ENCODE data around the gene KDM2B.

Gene KDM2B

GRCh38 chr12:121461048-121461447 is 119.8 kb downstream of the KDM2B start:
- no peak for DNase-seq (ENCODE audit: low read depth)

DNA sequence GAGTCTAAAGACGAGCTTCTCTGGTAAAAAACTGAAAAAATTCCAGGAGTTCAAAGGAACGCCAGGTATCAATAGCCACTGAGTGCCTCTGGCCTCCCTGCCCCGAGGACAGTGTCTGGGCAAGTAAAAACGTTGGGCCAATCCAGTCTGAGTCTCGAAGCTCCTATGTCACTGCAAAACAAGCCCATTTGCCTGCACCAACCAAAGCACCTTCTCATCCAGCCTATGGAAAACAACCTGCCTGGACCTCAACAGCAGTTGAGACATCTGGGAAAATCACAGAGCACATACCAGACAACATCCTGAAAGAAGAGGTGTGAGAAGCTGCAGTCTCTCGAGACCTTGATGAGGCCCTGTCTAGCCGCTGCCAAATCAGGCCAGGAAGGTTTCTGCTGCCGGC is 124.3 kb downstream of the KDM2B start:
- DNase-seq (ENCODE audit: low read depth) = no peak

DNA sequence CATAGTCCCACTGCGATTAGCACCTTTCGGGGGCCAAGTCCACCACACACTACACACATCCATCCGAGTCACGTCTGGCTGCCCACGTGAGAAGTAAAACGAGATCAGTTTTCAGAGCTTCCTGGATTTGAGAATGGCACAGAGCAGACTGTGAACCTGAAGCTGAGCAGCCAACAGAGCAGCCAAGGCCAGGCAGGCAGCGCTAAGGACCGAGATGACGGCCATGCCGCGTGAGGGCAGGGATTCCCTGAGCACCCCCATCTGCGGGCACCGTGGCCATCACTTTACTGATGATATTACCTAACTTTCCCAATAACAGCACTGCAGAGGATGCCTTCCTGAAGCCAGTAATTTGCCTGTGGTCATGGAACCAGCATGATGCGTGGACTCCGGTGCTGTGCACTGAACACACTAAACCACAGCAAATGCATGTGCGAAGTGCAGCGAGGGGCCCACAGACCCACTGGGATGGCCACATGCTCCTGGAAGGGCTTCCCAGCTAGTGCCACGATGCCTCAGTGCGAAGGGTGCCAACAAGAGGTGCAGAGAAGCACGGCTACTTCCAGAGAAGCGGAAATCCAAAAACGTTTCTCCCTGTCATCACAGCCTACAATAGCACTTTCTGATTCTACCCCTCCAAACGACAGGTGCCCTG is 124.9 kb downstream of the KDM2B start:
- no peak for DNase-seq (ENCODE audit: low read depth)

DNA sequence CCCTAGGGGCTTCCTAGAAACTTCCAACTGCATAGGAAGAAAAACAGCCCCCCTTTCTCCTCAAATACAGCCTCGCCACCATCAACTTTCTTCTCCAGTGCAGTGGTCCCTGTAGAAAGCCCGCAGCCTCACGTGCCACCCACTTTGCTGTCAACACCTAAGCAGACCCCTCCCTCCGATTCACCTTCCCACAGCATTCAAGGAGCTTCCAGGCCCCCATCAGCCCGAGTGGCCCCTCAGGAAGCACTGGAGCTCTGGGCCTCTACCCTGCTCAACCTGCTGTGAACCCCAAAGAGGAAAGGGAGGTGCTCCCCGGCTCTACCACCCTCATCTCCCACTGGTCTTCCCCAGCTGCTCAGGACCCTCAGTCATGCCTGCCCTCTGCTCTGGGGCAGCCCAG is 125.9 kb downstream of the KDM2B start:
- no peak for DNase-seq (ENCODE audit: low read depth)

DNA sequence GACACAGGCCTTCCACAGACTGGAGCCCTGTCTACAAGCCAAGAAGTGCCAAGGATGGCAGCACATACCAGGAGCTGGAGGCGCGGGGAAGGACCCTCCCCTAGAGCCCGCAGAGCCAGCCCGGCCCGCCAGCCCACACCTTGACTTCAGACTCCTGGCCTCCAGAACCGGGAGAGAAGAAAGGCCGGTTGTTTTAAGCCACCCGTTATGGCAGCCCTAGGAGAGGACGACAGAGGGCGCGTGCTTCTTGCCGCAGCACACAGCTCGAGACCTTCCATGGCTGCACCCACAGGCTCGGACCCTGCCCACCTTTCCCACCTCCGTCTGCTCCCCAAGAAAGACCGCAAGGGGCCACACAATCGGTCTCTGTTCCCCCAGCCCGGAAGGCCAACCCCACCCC is 127.2 kb downstream of the KDM2B start:
- no peak for DNase-seq (ENCODE audit: low read depth)

DNA sequence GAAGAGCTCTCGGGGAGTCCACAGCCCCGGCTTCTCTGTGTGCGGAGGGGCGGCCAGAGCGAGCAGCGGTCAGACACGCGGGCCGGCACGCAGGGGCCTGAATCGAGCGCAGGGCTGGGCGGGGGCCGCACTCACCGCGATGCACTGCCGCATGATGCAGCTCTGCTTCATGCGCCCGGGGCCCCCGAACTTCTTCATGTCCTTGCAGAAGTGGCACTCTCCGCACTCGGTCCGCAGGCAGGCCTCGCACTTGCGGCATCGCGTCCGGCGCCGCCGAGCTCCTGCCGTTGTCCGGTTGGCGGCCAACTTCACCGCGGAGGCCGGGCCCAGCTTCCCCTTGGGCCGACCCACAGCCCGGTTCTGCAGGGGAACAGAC is 127.8 kb downstream of the KDM2B start:
- DNase-seq (ENCODE audit: low read depth) = no peak

DNA sequence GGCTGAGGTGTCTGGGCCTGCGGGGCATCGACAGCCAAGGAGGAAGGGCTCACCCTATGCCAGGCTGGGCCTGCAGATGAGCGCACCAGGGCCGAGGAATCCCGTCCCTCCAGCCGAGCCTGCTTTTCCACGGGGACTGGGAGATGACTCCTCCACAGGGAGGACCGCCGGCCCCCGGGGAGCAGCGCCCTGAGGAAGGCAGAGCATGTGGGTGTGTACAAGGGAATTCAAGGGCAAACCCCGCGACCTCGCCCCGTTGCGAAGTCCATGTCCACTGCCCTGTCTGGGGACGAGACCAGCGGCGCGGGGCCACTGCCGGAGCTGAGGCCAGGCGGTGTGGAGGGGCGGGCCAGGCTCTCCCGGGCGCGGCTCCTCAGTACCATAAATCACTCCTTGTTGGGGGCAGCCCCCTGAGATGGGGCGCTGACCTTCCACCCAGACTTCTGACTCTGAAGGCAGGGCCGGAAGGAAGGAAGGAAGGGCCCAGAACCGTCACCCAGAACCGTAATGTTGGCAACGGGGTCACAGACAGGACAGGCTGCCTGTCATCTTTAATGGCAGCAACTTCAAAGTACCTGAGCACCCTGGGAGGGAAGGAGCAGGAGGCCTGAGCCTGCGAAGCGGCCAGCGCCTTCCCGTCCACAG is 128.4 kb downstream of the KDM2B start:
- no peak for DNase-seq (ENCODE audit: low read depth)

DNA sequence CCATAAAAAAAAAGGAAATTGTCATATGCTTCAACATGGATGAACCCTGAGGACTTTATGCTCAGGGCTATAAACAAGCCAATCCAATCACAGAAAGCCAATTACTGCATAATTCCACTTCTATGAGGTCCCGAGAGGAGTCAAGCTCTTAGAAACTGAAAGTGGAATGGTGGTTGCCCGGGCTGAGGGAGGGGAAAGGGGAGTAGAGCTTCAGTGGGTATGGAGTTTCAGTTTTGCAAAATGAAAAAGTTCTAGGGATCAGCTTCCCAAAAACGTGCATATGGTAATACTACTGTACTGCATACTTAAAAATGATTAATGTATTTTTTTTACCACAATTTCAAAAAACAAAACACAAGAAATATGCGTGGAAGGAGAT is 128.9 kb downstream of the KDM2B start:
- DNase-seq (ENCODE audit: low read depth) = no peak

DNA sequence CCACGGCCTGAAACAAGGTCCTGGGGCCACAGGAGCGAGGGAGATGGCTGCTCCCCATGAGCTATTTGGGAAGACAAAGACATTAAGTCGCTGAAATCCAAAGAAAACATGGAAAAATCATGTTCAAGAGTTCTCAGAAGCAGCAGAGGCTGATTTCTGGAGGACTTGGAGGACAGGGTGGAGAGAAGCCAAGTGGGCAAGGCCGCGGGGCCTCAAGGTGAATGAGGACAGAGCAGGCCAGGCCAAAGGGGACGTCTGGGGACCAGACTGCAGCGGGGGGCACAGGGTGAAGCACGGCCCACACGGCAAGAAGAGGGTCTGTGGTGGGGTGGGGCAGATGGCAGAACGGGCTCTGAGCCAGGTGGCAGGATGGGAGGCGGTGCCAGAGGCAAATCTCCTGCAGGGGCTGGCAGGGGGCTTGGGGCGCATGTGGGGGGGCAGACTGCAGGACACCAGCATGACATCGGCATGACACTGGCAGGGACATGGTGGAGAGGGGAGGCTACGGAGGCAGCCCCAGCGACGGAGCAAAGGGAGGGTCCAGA is 132.0 kb downstream of the KDM2B start:
- DNase-seq (ENCODE audit: low read depth) = no peak

GRCh38 chr12:121446750-121447149 is 134.1 kb downstream of the KDM2B start:
- DNase-seq (ENCODE audit: low read depth) = no peak

DNA sequence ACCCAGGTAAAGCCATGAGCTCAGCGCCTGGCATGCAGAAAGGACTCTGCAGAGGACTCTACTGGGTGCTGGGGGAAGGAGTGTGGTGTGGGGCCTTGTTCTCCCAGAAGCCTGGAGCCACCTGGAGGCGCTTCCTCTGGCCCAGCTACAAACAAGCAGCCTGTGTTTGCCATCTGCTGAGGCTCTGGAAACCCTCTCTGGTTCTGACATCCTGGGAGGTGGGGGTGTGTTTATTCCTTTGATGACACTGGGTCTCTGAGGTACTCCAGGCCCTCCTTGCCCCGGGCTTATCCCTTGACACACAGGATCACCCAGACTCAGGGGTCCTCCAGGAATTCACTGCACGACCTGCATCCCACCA is 136.0 kb downstream of the KDM2B start:
- DNase-seq (ENCODE audit: low read depth) = no peak

GRCh38 chr12:121443911-121444841 is 136.6 kb downstream of the KDM2B start:
- DNase-seq (ENCODE audit: low read depth) = no peak

GRCh38 chr12:121443193-121443870 is 137.5 kb downstream of the KDM2B start:
- DNase-seq (ENCODE audit: low read depth) = peak; percentile 33

DNA sequence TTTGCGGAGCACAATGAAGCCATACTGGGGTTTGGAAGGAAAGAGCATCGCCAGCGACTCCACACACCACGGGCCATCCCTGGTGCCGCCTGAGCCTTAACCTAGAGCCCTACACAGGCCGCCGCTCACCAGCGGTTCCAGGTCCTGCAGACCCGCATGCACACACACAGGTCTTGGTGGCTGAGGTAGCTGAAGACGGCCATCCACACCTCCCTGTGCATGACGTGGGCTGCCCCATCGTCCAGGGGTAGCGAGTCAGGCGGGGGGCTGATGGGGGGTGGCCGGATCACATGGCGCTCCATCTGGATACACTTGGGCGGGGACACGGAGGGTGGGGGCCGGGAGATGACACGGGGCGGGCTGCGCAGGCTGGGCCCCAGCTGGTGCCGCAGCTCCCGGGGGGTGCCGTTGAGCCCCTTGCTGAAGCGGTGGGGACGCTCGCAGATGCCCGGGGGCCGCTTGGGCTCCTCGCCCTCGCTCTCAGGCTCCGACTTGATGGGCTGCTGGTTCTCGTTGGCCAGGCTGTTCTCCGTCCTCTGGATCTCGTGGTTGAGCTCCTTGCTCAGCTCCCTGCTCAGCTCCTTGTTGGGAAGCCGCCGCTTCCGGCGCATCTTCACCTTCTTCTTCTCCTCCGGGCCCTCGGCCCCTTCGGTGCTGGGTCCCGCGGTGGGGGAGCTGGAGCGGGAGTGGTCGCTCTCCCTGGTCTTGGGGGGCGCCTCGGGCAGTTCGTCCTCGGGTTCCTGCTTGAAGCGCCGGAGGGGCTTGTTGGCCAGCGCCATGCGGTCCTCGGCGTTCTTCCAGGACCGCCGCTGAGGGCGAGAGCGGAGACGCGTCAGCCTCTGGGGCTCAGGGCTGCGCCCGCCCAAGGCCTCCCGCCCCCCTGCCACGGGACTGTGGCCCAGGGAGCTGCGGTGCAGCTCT is 138.5 kb downstream of the KDM2B start:
- no peak for DNase-seq (ENCODE audit: low read depth)

DNA sequence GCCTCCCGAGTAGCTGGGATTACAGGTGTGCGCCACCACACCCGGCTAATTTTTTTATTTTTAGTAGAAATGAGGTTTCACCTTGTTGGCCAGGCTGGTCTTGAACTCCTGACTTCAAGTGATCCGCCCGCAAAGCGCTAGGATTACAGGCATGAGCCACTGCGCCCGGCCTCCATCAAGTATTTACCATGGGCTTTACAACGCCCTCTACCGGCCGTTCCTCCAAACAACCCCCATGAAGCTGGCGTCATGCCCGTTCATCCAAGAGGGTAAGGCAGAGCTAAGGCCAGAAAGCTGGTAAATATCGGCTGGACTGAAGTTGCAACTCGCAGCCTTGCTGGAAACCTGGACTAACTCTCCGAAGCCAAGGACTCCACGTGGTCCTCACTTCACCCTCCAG is 139.3 kb downstream of the KDM2B start:
- no peak for DNase-seq (ENCODE audit: low read depth)

- no peak for DNase-seq (ENCODE audit: low read depth)
Observed at GRCh38 chr12:121440768-121441167, 140.1 kb downstream of the KDM2B start.

DNA sequence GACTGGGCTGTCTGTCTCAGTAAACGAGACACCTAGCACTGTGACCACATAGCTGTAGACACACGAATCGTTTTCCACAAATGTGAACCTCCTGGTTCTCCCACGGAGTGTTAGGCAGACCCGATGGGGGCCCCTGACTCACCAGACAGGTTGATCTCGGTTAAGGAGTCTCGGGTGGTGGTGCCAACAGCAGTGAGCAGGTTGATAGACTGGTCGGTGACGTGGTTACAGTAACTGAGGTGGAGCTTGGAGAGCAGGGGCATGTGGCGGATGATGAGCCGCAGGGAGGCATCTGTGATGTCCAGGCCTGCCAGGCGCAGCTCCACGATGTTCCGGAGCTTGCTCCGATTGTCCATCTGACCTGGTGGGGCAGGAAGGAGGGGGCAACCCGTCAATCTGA is 141.1 kb downstream of the KDM2B start:
- no peak for DNase-seq (ENCODE audit: low read depth)

GRCh38 chr12:121438905-121439304 is 141.9 kb downstream of the KDM2B start:
- no peak for DNase-seq (ENCODE audit: low read depth)

DNA sequence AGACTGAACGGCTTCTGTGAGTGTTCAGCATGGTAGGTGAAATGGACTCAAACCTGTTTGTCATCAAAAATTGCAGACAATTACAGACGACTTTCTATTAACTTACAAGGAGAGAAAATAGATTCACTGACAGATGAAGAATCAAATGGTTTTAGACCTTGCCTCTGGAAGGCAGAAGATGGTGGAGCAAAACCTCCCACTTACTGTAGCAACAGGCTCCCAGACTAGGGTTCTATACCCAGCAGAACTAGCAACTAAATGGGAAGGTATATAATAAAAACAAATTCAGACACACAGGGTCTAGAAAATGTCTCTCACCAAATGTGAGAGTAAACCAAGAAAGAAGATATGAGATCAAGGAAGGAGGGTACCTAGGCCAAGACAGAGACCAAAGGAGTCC is 144.1 kb downstream of the KDM2B start:
- no peak for DNase-seq (ENCODE audit: low read depth)

DNA sequence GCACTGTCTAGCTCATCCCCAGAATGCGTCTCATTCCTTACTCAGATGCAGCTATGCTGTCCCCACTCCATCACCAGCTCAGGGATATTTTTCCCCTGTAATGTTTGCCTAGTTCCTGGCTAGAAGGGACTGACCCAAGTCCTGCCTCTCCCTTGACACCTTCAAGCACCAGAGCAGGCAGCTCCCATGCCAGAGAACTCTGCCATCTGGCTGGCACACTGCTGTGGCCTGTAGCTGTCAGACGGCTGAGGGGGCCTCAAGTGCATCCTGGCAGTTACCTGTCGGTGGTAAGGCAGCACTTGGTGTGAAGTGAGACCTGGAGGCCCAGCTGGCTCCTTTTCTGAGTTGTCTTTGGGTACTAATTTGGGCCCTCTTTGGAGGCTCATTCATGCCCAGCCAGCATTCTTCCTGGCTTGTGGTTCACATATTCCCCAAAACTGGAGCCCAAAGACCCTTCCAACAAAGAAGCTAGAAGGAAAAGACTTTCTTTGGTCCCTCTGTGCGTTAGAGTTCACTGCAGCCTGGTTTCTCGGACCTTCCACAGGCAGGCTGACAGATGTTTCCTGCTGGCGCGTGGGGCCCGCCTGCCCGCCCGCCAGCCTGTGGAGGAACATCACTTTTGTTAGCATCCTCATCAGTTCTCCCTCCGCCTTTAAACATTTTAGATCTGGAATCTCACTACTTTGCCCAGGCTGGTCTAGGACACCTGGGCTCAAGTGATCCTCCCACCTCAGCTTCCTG is 147.9 kb downstream of the KDM2B start:
- no peak for DNase-seq (ENCODE audit: low read depth)
